SHP77 treated with DMSO at 0.1 percent for 48 hours (cell line): Measurements from ENCODE around the gene FLCN.

Experiments used
- DNase-seq: peaks from one replicate; lab custom pipeline; 2025; lab: John Stamatoyannopoulos, UW

Gene FLCN

DNA sequence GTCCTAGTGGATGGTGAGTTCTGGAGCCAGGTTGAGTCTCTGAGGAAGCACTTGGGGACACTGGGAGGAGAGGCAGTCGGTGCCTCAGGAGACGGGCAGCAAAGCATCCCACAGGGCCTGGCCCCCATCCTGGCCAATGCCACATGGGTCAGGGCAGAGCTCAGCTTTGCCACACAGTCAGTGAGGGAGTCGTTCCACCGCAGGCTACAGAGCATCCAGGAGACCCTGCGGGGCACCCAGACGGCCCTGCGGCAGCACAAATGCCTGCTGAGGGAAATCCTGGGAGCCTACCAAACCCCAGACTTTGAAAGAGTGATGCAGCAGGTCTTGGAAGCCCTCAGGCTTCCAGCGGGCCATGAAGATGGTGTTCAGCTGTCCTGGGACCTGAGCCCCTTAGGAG is 70.5 kb downstream of the FLCN start:
- no peak for DNase-seq

DNA sequence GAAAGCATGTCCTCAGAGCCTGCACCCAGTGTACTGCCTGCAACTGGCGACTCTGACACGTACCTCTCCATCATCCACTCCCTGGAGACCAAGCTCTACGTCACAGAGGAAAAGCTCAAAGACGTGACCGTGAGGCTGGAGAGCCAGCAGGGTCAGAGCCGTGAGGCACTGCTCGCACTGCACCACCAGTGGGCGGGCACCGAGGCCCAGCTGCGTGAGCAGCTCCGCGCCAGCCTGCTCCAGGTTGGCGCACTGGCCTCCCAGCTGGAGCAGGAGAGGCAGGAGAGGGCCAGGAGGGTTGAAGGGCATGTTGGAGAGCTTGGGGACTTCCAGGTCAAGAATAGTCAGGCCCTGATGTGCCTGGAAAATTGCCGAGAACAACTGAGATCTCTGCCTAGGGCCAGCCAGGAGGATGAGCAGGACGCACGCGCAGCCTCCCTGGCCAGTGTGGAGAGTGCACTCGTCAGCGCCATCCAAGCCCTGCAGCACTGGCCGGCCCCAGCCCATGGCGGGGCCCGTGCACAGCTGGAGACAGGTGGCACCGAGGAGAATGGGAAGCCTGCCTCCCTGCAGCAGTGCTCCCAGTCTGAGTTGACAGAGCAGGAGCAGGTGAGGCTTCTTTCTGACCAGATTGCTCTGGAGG is 71.2 kb downstream of the FLCN start:
- DNase-seq: no peak

DNA sequence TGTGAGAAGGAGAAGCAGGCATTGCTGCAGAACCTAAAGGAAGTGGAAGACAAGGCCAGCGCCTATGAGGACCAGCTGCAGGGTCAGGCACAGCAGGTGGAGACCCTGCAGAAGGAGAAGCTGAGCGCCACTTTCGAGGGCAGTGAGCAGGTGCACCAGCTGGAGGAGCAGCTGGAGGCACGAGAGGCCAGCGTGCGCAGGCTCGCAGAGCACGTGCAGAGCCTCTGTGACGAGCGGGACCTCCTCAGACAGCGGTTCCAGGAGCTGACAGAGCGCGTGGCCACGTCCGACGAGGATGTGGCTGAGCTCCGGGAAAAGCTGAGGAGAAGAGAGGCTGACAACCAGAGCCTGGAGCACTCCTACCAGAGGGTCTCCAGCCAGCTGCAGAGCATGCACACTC is 72.3 kb downstream of the FLCN start:
- peak; percentile 36 for DNase-seq

DNA sequence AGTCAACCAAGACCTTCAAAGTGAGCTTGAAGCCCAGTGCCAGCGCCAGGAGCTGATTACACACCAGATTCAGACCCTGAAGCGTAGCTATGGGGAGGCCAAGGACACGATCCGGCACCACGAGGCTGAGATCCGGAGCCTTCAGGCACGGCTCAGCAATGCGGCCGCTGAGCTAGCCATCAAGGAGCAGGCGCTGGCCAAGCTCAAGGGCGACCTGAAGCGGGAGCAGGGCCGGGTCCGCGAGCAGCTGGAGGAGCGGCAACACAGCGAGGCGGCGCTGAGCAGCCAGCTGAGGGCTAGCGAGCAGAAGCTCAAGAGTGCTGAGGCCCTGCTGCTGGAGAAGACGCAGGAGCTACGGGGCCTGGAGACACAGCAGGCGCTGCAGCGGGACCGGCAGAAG is 72.8 kb downstream of the FLCN start:
- DNase-seq: no peak
